Fibroblast of the aortic adventitia (primary cell): ENCODE measurements around the gene STH. TPM values are rescaled to one million over a fixed set of nuclear protein-coding genes. Genes with fewer than 3 reads are reported as not detected.

Experiments used
- DNase-seq: peaks from one replicate; pipeline ENCODE4 v3.0.0-alpha.2; 2010; ENCODE audit warnings: low read depth
- H3K4me3 ChIP-seq: 2 replicates; pipeline ENCODE4 v1.5.1; 2011; ENCODE audit warnings: low read depth, mild to moderate bottlenecking, control low read depth, low read length, moderate library complexity
- total RNA-seq: library from RNA; depleted of rRNA; stranded (reverse); fragments of >200 nt; gene quantifications from 2 replicates; pipeline ENCODE4 v1.2.3, GENCODE V29; 2012; ENCODE audit warnings: low replicate concordance
- TF ChIP-seq, protein P1 (sequence below): IDR thresholded peaks from 2 replicates; pipeline ENCODE4 v1.5.1; 2011; ENCODE audit warnings: mild to moderate bottlenecking, low read length, control low read depth, inconsistent platforms; ENCODE audit not compliant: insufficient read depth

The STH gene
- total RNA-seq, 1 donor = not detected

DNA sequence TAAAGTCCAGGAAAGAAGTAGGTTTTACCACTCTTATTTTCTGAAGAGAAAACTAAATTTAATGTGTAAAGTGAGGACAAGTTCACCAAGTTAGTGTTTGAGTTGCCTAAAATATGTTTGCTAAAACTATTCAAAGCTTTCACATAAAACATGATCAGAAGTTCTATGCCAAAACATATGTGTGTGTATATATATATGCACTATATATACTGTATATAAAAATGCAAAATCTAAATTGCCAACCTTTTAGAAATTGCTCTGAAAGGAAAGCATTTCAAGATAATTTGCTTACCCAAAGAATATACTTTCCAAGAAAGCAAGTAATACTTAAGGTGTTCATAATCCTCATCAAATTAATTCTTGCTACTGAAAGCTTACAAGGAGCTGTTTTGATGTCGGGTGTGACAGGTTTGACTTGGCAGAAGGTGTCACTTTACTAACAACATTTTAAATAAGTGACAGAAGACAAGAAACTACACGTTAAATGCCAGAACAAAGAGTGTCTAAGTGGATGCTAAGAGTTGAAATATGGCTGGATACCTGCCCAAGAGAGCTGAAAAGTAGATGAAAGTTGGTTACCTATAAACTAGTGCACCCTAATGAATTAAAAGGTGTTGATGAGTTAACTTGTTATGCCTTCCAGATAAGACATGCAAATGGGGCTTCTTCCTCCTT is 32.3 kb upstream of the STH start:
- no peak for DNase-seq
- TF ChIP-seq, protein P1, sequence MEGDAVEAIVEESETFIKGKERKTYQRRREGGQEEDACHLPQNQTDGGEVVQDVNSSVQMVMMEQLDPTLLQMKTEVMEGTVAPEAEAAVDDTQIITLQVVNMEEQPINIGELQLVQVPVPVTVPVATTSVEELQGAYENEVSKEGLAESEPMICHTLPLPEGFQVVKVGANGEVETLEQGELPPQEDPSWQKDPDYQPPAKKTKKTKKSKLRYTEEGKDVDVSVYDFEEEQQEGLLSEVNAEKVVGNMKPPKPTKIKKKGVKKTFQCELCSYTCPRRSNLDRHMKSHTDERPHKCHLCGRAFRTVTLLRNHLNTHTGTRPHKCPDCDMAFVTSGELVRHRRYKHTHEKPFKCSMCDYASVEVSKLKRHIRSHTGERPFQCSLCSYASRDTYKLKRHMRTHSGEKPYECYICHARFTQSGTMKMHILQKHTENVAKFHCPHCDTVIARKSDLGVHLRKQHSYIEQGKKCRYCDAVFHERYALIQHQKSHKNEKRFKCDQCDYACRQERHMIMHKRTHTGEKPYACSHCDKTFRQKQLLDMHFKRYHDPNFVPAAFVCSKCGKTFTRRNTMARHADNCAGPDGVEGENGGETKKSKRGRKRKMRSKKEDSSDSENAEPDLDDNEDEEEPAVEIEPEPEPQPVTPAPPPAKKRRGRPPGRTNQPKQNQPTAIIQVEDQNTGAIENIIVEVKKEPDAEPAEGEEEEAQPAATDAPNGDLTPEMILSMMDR = no peak
- no peak overlapping the region for H3K4me3 ChIP-seq

DNA sequence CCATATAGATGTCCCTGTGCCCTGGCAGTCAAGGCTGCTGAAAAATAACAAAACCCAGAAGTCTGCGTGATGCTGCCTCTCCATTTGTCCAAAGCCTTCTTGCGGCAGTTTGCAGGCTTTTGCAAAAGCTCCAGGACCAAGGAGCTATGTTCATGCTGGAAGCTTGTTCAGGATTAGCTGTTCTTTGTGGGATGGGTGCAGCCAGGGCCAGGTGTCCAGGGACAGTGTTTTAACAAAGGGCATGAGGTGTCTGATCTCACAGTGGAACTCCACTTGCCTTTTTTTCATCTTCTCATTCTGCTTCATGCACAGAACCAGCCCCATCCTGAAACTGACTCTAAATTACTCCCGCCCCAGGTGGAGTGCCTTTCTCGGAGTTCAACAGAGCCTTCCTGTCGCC is 31.7 kb upstream of the STH start:
- TF ChIP-seq, protein P1 = no peak

DNA sequence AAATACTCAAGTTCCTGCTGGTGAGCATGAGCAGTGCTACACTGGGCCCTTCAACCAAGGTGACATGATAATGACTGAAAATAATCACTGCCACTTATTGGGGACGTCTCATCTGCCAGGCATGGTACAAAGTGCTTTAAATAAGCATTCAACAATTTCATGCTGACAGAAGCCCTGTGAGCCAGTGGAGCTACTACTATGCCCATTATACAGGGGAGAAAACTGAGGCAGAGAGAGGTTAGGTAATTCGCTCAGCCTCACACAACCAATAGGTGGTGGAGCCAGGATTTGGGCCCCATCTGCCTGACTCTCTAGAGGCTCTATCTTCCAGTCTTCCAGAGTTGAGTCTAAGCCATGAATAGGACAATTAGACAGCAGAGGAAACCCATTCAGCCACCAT is 30.3 kb upstream of the STH start:
- no peak for DNase-seq
- H3K4me3 ChIP-seq = no peak overlapping the region
- TF ChIP-seq, protein P1 = no peak

More for the DNA sequence above, 31.7 kb upstream of the STH start:
- H3K4me3 ChIP-seq = no peak overlapping the region
- DNase-seq = no peak

- H3K4me3 ChIP-seq = no peak overlapping the region
- DNase-seq = no peak
- TF ChIP-seq, protein P1 = no peak
Measured at GRCh38 chr17:45969726-45970125, 29.3 kb upstream of the STH start.

DNA sequence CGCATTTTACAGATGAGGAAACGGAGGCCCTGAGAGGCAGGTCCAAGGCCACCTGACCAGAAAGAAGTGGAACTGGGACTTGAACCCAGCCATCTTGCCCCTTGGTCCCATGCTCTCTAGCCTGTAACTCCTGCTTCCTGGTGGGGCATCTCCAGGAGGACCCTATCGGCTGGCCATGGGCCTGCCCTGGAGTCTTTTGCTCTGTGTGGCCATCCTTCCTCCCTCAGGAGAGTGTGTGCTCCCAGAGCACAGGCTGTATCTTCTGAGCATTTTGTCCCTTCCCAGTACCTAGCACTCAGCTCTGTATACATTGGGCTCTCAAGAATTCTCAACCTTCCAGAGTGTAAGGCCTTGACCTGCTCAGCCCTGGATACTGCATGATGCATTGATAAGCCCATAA is 28.4 kb upstream of the STH start:
- TF ChIP-seq, protein P1 = no peak
- DNase-seq = no peak
- H3K4me3 ChIP-seq = no peak overlapping the region

DNA sequence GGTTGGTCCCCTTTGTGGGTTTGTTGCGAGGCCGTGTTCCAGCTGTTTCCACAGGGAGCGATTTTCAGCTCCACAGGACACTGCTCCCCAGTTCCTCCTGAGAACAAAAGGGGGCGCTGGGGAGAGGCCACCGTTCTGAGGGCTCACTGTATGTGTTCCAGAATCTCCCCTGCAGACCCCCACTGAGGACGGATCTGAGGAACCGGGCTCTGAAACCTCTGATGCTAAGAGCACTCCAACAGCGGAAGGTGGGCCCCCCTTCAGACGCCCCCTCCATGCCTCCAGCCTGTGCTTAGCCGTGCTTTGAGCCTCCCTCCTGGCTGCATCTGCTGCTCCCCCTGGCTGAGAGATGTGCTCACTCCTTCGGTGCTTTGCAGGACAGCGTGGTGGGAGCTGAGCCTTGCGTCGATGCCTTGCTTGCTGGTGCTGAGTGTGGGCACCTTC is 27.3 kb upstream of the STH start:
- TF ChIP-seq, protein P1 = no peak
- no peak for DNase-seq
- H3K4me3 ChIP-seq = no peak overlapping the region

DNA sequence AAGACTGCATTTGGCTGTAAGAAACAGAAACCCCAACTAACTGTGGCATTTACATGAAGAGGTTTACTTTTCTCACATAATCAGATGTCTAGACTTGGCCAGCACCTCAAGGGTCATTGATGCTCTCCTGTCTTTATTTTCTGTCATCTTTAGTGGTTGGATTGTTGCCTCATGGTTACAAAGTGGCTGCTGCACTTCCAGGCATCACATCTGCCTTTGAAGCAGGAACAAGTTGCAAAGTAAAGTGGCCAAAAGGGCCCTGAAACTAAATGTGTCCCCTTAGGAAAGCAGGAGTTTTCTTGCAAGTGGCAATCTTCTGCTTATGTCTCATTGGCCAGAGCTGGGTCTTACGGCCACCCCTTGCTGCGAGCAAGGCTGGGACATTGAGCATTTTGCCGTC is 26.5 kb upstream of the STH start:
- DNase-seq = no peak
- TF ChIP-seq, protein P1 = no peak

More for the DNA sequence above, 26.5 kb upstream of the STH start:
- H3K4me3 ChIP-seq = no peak overlapping the region
